Measurements from ENCODE around the gene FAM184B.
"Not testable (repeated sequence)": the region's sequence is repeated elsewhere in the genome, so short reads cannot be mapped to it uniquely, and the experiment has no call there.

Gene FAM184B

GRCh38 chr4:17682222-17682566 is 99.2 kb downstream of the FAM184B start:
- no peak for DNase-seq (ENCODE audit: low read depth in 3 of 3)

GRCh38 chr4:17681281-17682221 is 99.9 kb downstream of the FAM184B start:
- no peak for DNase-seq (ENCODE audit: low read depth in 3 of 3)

- no peak for DNase-seq (ENCODE audit: low read depth in 3 of 3)
Measured at GRCh38 chr4:17680559-17681280, 100.7 kb downstream of the FAM184B start.

GRCh38 chr4:17670423-17670822 is 111.0 kb downstream of the FAM184B start:
- no peak for DNase-seq (ENCODE audit: low read depth in 3 of 3)

- DNase-seq (ENCODE audit: low read depth in 3 of 3), result no peak
Measured at GRCh38 chr4:17667653-17668201, 113.7 kb downstream of the FAM184B start.

GRCh38 chr4:17667253-17667652 is 114.2 kb downstream of the FAM184B start:
- no peak for DNase-seq (ENCODE audit: low read depth in 3 of 3)

- no peak for DNase-seq (ENCODE audit: low read depth in 3 of 3)
Measured at GRCh38 chr4:17665852-17666251, 115.6 kb downstream of the FAM184B start.

- DNase-seq (ENCODE audit: low read depth in 3 of 3), result no peak
Measured at GRCh38 chr4:17665346-17665745, 116.1 kb downstream of the FAM184B start.

- DNase-seq (ENCODE audit: low read depth in 3 of 3), result no peak
Measured at GRCh38 chr4:17664755-17665154, 116.7 kb downstream of the FAM184B start.

- no peak for DNase-seq (ENCODE audit: low read depth in 3 of 3)
Measured at GRCh38 chr4:17662694-17663093, 118.7 kb downstream of the FAM184B start.

- not testable (repeated sequence) for DNase-seq (ENCODE audit: low read depth in 3 of 3)
Measured at GRCh38 chr4:17659196-17659595, 122.2 kb downstream of the FAM184B start.

GRCh38 chr4:17657849-17658248 is 123.6 kb downstream of the FAM184B start:
- DNase-seq (ENCODE audit: low read depth in 3 of 3), result no peak

- no peak for DNase-seq (ENCODE audit: low read depth in 3 of 3)
Measured at GRCh38 chr4:17657090-17657489, 124.3 kb downstream of the FAM184B start.

- no peak for DNase-seq (ENCODE audit: low read depth in 3 of 3)
Measured at GRCh38 chr4:17654701-17655100, 126.7 kb downstream of the FAM184B start.

GRCh38 chr4:17650406-17650805 is 131.0 kb downstream of the FAM184B start:
- DNase-seq (ENCODE audit: low read depth in 3 of 3), result no peak

GRCh38 chr4:17647927-17648326 is 133.5 kb downstream of the FAM184B start:
- DNase-seq (ENCODE audit: low read depth in 3 of 3), result no peak

GRCh38 chr4:17647176-17647806 is 134.1 kb downstream of the FAM184B start:
- DNase-seq (ENCODE audit: low read depth in 3 of 3), result no peak

- DNase-seq (ENCODE audit: low read depth in 3 of 3), result no peak
Measured at GRCh38 chr4:17646693-17647092, 134.7 kb downstream of the FAM184B start.

GRCh38 chr4:17642398-17642783 is 139.0 kb downstream of the FAM184B start:
- no peak for DNase-seq (ENCODE audit: low read depth in 3 of 3)

- DNase-seq (ENCODE audit: low read depth in 3 of 3), result no peak
Measured at GRCh38 chr4:17639136-17639535, 142.3 kb downstream of the FAM184B start.

GRCh38 chr4:17636696-17637622 is 144.5 kb downstream of the FAM184B start:
- peak; percentile 38 to 65 (median 50) for DNase-seq (ENCODE audit: low read depth in 3 of 3)

Data from stimulated activated CD4-positive, alpha-beta T cell treated with anti-CD3 and anti-CD28 coated beads, TNF-alpha, amount 100 ng/mL, for 24 hours (primary cell).